GM12891 (cell line): Measurements from ENCODE around the gene GIMAP8.

Source experiments
- POLR2A ChIP-seq: IDR thresholded peaks from 2 replicates; pipeline ENCODE4 v1.6.1; 2011; ENCODE audit warnings: low read depth, low read length, control low read depth
- POLR2AphosphoS5 ChIP-seq: IDR thresholded peaks from 2 replicates; pipeline ENCODE4 v1.6.1; 2011; ENCODE audit warnings: low read depth, low read length, control low read depth
- TAF1 ChIP-seq: IDR thresholded peaks from 2 replicates; pipeline ENCODE4 v1.6.1; 2011; ENCODE audit warnings: low read depth, low read length, control low read depth

GRCh38 chr7:150511048-150511447, 60.6 kb downstream of the GIMAP8 start:
- no peak for TF ChIP-seq POLR2A
- TF ChIP-seq TAF1: no peak
- no peak for TF ChIP-seq POLR2AphosphoS5
